ENCODE measurements around the gene LAMTOR2.
"Not testable (repeated sequence)": the region's sequence is repeated elsewhere in the genome, so short reads cannot be mapped to it uniquely, and the experiment has no call there.

LAMTOR2 gene

DNA sequence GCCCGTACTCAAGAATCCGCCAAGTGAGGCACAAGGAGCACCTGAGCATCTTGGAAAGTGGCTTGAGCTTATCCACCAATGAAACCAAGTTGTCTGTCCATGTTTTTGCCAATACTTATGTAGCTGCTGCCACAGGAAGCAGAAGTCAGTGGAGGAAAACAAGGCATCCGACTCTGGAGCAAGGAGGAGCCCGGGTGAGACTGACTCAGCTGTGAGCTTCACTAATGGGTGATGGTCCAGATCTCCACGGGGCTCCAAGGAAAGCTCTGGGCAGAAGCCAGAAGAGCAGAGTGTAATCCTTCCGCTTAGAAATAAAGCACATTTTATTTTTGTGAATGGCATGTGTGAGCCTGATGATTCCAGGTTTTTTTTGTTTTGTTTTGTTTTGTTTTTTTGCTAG is 21.6 kb upstream of the LAMTOR2 start:
- H3K4me3 ChIP-seq (replicated peaks in 1 of 2; ENCODE audit: low read depth in 2 of 2, low read length in 2 of 2) = no peak overlapping the region
- TF ChIP-seq, protein P1, sequence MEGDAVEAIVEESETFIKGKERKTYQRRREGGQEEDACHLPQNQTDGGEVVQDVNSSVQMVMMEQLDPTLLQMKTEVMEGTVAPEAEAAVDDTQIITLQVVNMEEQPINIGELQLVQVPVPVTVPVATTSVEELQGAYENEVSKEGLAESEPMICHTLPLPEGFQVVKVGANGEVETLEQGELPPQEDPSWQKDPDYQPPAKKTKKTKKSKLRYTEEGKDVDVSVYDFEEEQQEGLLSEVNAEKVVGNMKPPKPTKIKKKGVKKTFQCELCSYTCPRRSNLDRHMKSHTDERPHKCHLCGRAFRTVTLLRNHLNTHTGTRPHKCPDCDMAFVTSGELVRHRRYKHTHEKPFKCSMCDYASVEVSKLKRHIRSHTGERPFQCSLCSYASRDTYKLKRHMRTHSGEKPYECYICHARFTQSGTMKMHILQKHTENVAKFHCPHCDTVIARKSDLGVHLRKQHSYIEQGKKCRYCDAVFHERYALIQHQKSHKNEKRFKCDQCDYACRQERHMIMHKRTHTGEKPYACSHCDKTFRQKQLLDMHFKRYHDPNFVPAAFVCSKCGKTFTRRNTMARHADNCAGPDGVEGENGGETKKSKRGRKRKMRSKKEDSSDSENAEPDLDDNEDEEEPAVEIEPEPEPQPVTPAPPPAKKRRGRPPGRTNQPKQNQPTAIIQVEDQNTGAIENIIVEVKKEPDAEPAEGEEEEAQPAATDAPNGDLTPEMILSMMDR (IDR thresholded peaks at IDR 0.05; ENCODE audit: low read depth, low read length) = no peak
- peak; percentile 27 to 47 for DNase-seq (ENCODE audit: low read depth in 2 of 2)

DNA sequence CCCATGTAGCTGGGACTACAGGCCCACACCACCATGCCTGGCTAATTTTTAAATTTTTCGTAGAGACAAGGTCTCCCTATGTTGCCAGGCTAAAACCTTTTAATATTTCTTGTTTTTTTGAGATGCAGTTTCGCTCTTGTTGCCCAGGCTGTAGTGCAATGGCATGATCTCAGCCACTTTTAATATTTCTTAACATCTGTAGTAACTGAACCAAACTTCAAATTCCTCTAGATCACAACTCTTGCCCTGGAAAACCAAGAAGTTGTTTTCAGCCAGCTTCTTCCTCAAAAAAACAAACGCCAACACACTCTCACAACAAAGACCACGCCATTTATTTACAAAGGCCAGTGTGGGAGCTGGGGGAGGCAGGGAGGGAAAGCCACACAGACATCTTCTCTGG is 19.6 kb upstream of the LAMTOR2 start:
- not testable (repeated sequence) for DNase-seq (ENCODE audit: low read depth in 2 of 2); H3K4me3 ChIP-seq (replicated peaks in 1 of 2; ENCODE audit: low read depth in 2 of 2, low read length in 2 of 2)

DNA sequence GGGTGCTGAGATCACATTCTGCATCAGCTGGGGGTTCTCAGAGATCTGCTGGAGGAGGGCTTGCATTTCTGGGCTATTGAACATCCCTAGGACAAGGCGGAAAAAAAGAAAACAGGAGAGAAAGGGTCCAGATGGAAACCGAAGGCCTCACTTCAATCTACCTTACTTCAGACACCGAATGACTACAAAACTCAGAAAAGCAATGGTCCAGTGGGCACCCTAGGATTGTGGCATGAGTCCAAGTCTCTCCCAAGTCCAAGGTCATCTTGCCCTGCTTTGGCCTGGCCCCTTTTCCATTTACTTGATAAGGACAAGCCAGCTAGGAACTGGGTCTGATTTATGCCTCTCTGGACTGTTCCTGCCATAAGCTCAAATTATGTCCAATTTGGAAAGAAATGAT is 11.8 kb upstream of the LAMTOR2 start:
- no peak for DNase-seq (ENCODE audit: low read depth in 2 of 2)
- no peak overlapping the region for H3K4me3 ChIP-seq (replicated peaks in 1 of 2; ENCODE audit: low read depth in 2 of 2, low read length in 2 of 2)
- TF ChIP-seq, protein P1 (IDR thresholded peaks at IDR 0.05; ENCODE audit: low read depth, low read length) = no peak

DNA sequence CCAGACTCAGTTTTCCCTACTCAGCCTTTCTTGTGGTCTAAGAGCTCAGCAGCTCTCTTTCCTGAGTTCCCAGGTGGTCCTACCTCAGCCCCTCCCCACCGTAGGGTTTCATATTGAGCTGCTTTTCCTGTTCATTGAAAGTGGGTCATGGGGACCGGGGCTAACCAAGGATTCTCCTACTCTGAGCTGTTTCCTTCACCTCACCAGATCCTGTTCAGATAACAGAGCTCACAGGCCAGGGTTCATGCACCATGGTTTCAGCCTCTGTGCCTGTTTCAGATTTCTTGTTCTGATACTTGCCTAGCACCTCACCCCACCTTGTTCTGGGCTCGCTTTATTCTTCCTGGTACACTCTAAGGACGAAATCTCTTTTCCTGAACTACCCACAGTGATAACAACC is 9.5 kb upstream of the LAMTOR2 start:
- TF ChIP-seq, protein P1 (IDR thresholded peaks at IDR 0.05; ENCODE audit: low read depth, low read length) = no peak
- no peak for DNase-seq (ENCODE audit: low read depth in 2 of 2)
- H3K4me3 ChIP-seq (replicated peaks in 1 of 2; ENCODE audit: low read depth in 2 of 2, low read length in 2 of 2) = no peak overlapping the region

DNA sequence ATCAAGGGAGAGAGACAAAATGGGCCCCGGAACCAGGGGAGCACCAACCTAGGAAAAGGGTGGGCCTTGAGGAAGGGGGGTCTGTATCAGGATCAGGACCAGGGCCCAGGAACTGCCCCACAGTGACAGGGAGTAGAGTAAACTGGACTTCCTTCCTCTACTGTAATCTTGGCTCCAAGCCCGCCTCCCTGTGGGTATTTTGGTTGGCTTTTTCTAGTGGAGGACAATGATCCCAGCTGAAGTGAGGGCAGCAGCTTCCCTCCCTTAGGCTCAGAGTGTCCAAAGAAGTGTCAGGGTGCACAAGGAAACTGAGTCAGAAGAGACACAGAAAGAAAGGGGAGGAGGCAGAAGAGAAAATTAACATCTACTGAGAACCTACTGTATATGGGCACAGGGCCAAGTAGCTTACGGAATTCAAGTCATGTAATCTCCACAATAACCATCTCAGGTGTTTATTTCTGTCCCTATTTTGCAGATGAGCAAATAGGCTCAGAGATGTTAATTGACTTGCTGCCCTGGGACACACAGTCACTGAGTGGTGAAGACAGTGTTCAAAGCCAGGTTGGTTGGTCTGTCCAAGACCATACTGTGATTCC is 5.8 kb upstream of the LAMTOR2 start:
- DNase-seq (ENCODE audit: low read depth in 2 of 2) = no peak

DNA sequence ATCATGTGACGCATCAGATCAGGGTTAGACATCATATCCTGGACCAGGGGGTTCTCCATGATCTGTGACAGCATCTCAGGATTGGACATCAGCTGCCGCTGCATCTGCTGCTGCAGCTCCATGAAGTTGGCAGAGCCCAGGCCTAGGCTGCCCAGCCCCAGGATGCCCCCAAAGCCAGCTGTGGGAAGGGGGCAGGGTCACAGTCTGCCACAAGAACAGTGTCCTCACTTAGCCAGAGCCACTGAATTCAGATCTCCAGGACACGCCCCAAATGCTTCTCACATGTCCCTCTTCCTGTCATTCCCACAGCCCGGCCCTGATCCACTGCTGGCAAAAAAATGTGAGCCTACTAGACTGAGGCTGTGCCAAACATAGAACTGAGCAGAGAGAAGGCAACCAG is 4.2 kb upstream of the LAMTOR2 start:
- H3K4me3 ChIP-seq (replicated peaks in 1 of 2; ENCODE audit: low read depth in 2 of 2, low read length in 2 of 2) = no peak overlapping the region
- TF ChIP-seq, protein P1 (IDR thresholded peaks at IDR 0.05; ENCODE audit: low read depth, low read length) = no peak
- no peak for DNase-seq (ENCODE audit: low read depth in 2 of 2)

More for the DNA sequence above, 5.8 kb upstream of the LAMTOR2 start:
- TF ChIP-seq, protein P1 (IDR thresholded peaks at IDR 0.05; ENCODE audit: low read depth, low read length) = no peak
- H3K4me3 ChIP-seq (replicated peaks in 1 of 2; ENCODE audit: low read depth in 2 of 2, low read length in 2 of 2) = no peak overlapping the region

DNA sequence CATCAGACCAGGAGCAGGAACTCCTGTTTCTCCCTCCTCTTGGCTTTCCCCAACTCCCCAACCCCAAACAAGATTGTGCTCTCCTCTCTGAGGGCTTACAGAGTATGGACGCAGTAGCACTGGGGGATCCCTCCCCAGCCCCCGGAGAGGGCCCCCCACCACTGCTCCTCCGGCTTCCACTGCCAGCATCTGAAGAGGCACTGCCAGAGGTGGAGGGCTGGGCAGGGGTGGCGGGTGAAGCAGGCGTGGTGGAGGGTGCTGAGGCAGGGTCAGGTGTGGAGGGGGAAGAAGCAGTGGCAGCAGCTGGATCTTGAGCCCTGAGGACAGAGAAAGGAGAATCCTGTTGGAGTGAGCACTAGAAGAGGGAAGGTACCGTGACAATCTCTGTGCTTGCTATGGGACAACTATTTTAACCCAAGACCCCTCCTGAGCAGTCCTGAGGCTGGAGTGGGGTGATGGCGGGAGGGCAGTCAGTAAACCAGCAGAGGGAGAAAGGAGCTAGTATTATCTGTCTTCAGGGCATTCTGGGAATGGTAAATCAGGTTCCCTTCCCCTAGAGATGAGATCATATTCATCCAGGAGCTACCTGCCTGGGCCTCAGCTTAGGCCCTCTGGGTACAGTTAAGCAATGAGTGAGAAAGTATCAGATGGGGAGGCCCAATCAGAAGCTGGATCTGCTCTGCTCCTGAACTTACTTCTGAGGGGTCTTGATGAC is 3.4 kb upstream of the LAMTOR2 start:
- TF ChIP-seq, protein P1 (IDR thresholded peaks at IDR 0.05; ENCODE audit: low read depth, low read length) = no peak
- H3K4me3 ChIP-seq (replicated peaks in 1 of 2; ENCODE audit: low read depth in 2 of 2, low read length in 2 of 2) = no peak overlapping the region
- DNase-seq (ENCODE audit: low read depth in 2 of 2) = no peak
